ENCODE measurements around the gene SPANXN1.
"Not testable (repeated sequence)": the region's sequence is repeated elsewhere in the genome, so short reads cannot be mapped to it uniquely, and the experiment has no call there.

The SPANXN1 gene, protein sequence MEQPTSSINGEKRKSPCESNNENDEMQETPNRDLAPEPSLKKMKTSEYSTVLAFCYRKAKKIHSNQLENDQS

GRCh38 chrX:145247203-145247602, at the start of gene SPANXN1:
SPANXN1 (plus strand) TSS chrX:145247503; CDS start chrX:145247587, 84 bp downstream.
- not testable (repeated sequence) for DNase-seq (ENCODE audit: low spot score)

DNA sequence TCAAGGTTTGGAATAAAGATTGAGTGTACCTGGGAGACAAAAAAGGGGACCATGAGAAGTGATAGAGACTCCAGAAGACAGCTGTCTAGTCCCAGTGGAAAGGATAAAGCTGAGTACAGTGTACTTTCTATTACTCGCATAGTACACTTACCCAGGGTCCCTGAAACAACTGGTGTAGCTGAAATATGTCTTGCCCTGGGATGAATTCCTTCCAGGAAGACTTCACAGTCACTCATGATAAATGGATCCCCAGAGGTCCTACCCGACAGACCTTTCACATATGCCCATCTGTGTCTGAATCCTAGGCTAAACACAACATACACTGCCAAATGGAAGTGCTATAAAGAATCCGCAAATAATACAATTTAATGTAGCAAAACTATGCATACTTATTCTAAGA, 48.2 kb upstream of the SPANXN1 start:
- no peak for DNase-seq (ENCODE audit: low spot score)

DNA sequence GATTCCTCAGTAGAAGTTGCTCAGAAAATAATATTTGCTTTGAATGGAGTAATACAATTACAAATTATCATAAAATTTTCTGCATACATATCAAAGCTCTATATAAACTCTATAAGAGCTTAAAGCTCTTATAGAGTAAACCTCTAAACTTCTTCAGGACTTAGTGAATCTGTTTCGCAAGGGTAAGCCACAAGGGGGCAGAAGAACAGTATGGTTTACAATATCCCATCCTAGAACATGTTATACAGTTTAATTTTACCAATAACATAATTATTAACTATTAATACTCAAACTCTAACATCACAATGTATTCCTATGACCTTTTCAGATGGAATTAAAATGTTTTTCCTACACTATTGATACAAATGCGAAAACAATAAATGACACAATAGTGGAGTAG, 33.8 kb upstream of the SPANXN1 start:
- no peak for DNase-seq (ENCODE audit: low spot score)

DNA sequence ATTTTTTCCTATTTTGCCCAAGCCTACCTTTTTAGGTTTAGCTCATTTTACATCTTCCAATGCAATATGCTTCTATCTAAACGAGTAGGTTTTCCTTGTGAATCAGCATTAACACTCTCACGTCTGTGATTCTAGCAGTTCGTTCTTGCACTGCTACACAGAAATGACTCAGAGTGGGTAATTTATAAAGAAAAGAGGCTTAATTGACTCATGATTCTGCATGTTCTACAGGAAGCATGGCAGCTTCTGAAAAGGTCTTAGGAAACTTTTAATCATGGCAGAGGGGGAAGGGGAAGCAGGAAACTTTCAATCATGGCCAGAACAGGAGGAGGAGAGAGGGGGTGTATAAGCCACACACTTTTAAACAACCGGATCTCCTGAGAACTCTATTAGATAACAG, 44.9 kb downstream of the SPANXN1 start:
- DNase-seq (ENCODE audit: low spot score): no peak

All from hematopoietic multipotent progenitor cell treated with erythropoietin and hydrocortisone succinate and interleukin-3 and kit ligand, for 15 days (in vitro differentiated cells).